NCI-H187 (cell line): ENCODE data around the gene BPI.
"Not testable (repeated sequence)": the region's sequence is repeated elsewhere in the genome, so short reads cannot be mapped to it uniquely, and the experiment has no call there.

Experiments
- DNase-seq, 2 experiments: peaks; one replicate each; lab custom pipeline; 2025; lab: John Stamatoyannopoulos, UW

The BPI gene

DNA sequence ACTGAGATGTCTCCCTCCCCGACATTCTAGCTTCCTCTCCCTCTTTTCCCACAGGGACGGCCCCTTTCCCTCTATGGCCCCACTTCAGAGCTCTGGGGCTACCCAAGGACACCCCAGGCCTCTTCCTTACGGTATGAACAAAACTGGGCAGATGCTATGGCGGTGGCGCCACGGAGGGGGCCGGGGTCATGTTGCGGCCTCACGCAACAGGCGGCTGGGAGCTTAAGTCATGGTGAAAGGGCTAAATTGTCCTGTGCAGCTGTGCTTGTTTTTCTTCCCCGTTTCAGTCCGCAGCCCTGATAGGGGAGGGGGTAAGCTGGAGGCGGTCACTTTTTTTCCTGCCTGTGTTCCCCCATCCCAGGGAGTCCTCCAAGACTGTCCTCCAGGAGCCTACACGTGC, 25.8 kb upstream of the BPI start:
- no peak for DNase-seq

DNA sequence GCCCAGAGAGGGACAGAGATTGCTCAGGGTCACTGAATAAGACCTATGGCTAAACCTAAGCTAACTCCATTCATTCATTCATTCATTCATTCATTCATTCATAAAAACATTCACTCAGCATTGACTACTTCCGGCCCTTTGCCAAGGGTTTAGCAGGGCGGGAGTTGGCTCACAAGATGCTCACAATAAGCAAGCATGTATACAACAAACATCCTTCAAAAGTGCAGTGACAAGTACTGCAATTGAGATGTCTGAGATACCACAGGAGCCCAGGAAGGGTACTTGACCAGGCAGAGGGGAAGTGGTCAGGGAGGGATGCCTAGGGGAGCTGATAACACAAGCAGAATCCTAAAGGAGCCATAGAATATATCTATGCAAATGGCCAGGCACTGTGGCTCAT, 25.2 kb upstream of the BPI start:
- no peak for DNase-seq

DNA sequence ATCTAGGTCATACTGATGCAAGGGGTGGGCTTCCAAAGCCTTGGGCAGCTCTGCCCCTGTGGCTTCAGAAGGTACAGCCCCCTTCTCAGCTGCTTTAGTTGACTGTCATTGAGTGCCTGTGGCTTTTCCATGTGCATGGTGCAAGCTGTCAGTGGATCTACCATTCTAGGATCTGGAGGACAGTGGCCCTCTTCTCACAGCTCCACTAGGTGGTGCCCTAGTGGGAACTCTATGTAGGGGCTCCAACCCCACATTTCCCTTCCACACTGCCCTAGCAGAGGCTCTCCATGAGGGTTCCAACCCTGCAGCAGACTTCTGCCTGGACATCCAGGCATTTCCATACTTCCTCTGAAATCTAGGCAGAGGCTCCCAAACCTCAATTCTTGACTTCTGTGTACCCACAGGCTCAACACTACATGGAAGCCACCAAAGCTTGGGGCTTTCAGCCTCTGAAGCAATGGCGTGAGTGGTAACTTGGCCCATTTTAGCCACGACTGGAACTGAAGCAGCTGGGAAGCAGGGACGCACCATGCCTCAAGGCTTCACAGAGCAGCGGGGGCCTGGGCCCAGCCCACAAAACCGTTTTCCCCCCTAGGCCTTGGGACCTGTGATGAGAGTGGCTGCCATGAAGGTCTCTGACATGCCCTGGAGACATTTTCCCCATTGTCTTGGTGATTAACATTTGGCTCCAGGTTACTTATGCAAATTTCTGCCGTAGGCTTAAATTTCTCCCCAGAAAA, 22.6 kb upstream of the BPI start:
- not testable (repeated sequence) for DNase-seq

DNA sequence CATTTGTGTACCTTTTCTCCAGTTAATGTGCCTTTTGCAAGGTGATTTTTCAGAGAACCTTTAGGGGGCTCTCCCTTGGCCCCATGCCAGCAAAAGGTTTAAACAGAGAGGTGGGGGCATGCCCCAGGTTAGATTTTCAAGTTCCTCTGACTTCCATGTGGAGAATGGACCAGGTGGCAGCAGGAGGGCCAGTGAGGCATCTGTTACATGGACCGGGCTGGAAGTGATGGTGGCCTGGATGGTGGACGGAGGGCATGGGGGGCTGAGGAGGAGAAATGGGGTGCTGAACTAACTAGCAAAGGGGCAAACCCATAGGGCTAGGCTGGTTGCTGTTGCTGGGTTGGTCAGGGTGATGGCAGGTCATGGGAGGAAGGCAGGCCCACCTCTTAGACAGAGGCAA, 20.7 kb upstream of the BPI start:
- DNase-seq: no peak

DNA sequence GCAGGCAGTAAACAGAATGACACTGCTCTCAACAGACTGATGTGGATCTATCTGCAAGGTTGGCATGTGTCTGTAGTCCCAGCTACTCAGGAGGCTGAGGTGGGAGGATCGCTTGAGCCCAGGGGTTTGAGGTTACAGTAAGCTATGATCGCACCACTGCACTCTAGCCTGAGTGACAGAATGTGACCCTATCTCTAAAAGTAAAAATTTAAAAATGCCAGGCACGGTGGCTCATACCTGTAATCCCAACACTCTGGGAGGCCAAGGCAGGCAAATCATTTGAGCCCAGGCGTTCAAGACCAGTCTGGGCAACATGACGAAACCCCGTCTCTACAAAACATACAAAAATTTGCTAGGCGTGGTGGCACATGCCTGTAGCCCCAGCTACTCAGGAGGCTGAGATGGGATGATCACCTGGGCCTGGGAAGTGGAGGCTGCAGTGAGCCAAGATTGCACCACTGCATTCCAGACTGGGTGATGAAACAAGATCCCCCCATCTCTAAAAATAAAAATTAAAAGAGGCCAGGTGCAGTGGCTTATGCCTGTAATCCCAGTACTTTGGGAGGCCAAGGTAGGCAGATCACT, 19.8 kb upstream of the BPI start:
- DNase-seq: not testable (repeated sequence)

DNA sequence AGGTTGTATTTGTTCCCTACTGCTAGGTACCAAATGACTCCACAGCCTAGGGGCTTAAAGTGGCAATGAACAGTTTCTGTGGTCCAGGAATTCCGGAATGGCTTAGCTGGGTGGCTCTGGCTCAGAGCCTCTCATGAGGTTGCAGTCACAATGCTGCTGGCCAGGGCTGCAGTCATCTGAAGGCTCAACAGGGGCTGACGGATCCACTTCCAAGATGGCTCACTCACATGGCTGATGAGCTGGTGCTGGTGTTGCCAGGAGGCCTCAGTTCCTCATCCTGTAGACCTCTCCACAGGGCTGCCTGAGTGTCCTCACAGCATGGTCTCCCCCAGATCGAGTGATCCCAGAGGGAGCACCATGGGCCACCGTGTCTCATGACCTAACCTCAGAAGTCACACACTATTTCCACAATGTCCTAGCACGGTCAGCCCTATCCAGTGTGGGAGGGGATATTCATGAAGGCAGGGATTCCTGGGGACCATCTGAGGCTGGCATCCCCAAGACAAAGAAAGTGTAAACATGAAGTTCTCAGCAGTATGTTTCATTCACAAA, 19.0 kb upstream of the BPI start:
- no peak for DNase-seq

DNA sequence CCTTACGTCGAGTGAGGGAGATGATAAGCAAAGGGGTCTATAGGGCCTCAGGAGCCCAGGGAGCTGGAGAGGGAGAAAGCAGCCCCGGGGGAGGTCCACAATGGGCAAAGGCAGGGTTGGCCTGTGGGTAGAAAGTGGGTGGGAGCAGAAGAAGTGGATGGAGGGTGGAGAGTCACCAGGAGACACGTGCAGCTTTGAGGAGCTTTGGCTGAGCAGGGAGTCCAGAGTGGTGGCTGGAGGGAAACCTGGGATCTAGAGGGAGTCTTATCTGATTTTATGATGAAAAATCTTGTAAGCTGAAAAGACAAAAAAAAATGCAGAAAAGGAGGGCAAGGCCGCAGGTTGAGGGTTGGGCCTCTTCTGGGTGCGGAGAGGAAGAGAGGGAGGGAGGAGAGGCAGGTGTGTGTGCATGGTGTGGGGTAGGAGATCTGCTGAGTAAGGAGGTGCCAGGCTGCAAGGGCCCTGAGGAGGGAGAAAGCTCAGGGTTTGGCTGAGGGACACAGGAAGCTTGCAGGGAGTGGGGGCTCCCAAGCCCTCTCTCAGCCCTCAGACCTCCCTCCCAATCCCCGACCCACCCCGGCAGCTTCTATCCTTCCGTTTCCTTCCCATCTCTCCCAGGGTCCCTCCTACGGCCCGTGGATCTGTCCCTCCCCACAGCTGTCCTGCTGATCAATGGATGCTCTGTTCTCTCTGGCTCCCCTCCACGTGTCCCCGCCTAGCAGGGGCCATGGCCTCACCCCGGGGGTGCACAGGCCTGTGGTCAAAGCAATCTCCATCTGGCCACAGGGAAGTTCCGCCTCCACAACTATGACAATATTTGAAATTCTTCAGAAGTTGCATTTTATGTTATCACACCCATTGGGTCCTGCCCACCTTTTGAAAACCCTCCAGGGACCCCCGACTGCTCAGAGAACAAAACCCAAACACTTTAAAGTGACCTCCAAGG, 17.1 kb upstream of the BPI start:
- DNase-seq: no peak

DNA sequence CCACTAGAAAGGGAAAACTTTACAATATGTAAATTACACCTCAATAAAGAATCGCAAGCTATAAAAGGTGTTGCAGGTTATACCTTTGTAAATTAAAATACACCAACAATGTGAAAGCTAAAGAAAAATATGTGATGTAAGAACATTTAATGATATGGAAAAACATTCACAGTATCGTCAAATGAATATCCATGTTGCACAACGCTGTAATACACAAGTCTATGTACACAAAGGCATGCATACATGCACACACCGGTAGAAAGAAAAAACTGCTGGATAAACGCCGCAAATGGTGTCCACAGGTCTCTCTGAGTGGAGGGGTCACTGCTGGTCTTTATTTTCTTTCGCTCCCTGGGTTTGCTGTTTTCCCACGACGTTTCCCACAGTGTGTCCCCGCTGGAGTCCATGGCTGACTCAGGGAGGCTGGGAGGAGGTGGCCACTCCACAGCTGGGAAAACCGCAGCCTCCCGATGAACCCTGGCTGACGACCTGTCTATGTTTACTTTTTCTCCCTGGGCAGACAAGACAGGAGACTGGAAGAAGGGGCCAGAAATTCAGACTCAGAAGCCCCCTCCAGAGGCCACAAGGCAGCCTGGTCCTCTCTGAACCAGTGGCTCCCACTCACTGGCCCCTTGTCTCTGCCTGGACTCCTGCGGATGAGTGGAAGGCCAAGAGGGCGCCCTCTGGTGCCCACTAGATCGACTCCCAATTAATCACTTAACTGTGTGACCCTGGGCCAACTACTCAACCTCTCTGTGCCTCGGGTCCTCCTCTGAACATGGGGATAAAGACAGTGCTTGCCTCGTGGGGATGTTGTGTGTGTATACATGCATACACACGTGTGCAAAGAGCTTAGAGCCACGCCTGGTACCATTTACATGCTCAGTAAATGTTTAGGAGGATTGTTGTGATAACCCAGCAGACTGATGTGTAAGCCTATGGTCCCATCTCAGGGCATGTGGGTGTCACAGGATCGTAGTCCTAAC, 12.8 kb upstream of the BPI start:
- no peak for DNase-seq

DNA sequence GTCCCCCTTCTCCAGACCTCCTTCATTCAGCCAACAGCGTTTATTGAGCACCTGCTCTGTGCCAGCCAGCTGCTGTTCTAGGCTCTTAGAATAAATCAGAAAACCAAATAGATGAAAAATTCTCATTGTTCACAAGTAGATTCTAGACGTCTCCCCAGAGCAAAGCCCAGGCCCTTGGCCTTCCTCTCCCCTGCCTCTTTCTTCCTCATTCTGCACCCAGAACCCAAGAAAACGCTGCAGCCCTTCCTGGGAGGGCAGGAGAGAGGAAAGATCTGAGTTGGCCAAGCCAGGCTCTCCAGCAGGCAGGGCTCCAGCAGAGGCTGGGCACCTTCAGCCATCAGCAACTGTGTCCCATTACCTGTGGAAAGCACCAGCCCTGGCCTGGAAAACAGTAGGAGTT, 12.0 kb upstream of the BPI start:
- DNase-seq: no peak

DNA sequence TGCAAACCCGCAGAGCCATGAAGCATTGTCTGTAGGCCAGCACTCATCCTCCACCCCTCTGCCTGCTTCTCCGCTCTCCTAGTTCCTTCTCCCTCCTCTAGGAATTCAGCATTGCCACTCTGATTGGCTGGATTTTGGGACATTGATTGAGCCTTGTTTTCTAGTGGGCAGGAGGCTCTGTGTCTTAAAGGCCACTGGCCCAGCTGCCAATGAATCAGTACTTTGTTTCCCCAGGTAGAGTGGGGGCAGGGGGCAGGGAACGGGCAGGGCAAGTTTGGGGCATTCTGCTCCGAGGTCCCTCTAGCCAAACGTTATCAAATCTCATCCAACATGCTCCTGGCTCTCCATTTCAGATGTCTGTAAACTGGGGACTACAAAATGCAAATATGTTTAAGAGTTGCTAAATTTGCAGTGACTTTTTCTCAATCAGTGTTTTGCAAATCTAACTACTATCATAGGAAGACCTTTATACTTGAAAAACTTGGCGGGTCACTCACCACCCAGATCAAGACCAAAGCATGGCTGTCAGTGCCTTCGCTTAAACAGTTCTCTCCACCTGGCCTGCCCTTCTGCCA, 10.4 kb upstream of the BPI start:
- no peak for DNase-seq

DNA sequence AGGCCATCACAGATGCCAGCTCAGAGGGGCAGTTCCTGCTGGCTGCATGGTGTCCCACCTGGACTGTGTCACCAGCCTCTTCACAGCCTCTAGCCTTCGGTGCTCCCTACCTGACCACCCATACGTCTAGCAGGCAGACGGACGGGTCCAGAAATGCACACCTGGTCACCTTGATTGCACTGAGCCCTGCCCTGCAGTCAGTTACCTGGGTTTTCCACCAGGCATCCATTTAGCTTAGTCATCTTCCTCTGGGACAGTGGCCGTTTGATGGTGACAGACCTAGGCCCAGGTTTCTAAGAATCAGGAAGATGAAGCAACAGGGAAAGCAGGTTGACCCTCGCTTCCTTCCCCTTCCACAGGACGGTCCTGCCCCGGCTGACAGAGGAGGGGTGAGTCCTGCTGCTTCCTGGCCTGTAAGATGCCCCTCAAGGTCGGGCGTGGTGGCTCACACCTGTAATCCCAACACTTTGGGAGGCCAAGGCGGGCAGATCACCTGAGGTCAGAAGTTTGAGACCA, 9.8 kb upstream of the BPI start:
- DNase-seq: no peak

DNA sequence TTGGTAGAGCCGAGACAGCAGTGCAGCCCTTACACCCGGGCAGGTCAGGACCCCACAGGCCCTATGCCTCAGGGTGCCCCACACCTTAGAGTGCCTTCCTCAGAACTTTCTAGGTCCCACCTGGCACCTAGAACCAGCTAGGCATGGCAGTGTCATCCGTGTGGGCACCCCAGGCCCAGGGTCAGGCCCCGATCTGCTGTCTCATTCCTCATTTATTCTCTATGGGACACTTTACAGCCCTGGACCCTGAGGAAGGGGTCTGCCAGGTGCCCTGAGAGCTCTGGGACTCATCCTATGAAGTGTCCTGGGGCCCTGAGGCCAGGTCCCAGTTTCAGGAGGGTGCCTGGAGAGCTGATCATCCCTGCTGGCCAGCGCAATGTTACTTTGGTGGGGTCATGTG, 8.1 kb upstream of the BPI start:
- DNase-seq: no peak

DNA sequence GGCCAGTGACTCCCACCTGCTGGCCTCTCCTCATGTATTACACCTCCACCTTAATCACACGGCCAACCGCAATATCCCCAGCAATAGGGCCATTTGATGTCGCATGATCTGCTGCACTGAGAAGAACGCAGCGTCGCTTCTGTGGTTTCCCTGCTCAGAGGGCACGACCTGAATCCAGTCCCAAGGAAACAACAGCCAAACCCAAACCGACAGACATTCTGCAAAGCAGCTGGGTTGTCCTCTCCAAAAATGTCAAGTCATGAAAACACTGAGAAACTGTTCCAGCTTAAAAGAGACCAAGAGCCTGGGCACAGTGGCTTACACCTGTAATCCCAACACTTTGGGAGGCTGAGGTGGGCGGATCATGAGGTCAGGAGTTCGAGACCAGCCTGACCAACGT, 7.5 kb upstream of the BPI start:
- DNase-seq: no peak

DNA sequence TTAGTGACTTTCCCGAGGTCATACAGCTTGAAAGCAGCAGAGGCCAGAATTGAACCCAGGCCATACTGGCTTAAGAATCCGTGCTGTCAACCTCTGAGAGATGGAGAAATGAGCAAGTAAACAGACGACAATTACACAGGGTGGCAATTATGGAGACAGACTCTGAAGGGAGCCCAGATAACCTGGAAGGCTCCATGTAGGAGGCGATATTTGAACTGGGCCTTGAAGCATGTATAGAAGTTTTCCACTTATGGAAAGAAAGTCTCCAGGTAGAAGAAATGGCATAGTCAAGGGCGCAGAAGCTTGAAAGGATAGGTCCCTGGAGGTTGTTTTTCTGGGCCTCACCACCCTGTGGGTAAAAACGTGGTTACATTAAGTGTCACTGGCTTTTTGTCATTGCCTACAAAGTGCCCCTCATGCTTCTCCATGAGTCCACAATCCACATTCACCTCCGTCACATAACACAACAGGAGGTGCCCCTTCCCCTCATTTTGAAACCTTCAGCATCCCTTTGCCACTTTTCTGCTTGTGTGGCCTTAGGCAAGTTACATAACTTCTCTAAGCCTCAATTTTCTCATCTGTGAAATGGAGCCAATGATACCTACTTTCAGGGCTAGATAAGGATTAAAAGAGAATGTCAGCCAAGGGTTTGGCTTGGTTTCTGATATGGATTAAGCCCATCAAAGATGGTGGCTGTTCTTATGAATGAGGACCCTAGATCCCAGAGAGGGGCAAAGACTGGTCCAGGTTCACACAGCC, 5.9 kb upstream of the BPI start:
- no peak for DNase-seq

DNA sequence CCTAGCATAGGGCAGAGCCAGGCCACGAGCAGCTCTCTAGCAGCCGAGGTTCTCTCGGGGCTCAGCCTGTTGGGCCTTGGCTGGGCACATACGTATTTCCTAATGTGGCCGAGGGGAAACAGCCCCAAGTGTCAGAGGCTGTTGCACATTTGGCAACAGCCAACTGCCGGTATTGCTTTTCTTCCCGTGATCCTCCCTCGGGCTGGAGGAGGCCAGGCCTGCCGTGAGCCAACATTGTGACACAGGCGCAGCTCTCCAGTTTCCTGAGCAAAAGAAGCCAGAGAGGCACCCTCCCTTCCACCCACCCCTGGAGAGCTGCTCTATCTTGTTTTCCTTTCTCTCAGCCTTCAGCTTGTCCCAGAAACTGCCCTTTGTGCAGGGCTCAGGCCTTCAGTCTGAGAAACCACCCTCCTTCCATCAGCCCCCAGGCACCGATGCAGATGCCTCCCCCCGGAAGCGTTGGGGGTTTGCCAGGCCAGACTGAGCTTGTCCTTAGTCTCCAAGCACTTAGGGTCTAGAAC, 5.1 kb upstream of the BPI start:
- no peak for DNase-seq

DNA sequence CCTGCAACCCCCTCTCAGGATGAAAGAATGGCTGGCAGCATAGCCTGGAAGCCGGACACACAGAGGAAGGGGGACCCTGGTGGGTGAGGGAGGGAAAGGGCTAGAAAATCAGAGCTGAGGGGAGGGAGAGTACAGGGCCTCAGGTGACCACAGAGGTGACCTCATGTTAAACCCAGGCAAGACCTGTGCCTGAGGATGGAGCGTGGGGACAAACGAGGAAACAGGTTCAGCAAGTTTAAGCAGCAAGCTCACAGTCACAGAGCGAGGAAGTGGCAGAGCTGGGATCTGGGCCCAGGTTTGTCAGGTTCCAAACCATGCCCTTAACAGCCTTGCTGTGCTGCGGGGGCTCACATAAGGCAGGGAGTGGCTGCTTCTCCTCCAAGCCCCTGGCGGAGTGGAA, 4.0 kb upstream of the BPI start:
- no peak for DNase-seq

DNA sequence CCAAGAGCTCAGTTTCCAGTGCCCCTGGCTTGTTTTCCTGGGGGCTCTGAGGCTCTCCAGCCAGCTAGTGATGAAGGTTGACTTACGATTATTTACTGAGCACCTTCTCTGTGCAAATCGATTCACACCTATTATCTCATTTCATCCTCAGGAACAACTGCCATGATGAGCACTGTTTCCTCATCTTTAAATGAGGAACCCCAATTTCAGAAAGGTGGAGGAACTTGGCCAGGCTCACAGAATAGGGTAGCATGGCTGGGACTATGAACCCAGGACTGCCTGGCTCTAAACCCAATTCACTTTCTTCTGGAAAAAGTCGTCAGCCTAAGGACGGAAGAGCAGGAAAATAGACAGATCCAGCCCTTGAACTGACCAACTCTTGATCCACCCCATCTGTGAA, 3.5 kb upstream of the BPI start:
- no peak for DNase-seq

DNA sequence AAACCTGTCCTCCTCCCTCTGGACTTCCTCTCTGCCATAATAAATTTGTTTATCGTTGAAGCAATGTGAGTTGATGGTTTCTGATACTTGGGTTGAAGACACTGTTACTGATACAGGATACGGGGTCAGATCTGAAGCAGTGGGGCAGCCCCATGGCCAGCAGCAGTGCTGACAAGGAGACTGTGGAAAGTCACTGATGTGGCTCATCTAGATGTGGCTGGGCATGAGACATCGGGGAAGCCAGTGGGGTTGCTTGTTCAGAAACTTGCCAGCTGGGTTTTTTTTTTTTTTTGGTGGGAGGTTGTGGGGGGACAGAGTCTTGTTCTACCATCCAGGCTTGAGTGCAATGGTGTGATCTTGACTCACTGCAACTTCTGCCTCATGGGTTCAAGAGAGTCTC, 2.6 kb upstream of the BPI start:
- DNase-seq: no peak

DNA sequence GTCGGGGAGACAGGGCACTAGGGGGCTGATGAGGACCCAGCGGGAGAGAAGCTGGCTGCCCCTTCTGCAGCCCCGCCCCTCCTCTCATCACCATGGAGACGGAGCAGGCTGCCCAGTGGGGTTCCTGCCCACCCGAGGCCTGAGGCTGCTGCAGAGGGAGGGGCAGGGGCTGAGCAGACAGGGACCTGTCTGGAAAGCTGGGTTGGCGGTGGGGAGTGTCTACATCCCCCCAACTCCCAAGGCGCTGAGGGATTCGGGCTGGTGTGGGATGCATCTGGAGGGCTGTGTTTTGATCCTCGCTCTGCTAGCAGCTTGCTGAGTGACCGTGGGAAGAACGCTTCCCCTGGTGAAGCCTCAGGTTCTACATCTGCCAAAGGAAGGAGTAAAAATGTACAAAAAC, 1.2 kb upstream of the BPI start:
- DNase-seq: no peak
